Measurements from ENCODE around the gene HNRNPR. TPM values are rescaled to one million over a fixed set of nuclear protein-coding genes. Genes with fewer than 3 reads are reported as not detected.
A peak's percentile ranks its signal among the peaks of the same experiment; 100 is the strongest.

The HNRNPR gene
- polyA plus RNA-seq, 3 donors = 253 to 295 (median 288) TPM

DNA sequence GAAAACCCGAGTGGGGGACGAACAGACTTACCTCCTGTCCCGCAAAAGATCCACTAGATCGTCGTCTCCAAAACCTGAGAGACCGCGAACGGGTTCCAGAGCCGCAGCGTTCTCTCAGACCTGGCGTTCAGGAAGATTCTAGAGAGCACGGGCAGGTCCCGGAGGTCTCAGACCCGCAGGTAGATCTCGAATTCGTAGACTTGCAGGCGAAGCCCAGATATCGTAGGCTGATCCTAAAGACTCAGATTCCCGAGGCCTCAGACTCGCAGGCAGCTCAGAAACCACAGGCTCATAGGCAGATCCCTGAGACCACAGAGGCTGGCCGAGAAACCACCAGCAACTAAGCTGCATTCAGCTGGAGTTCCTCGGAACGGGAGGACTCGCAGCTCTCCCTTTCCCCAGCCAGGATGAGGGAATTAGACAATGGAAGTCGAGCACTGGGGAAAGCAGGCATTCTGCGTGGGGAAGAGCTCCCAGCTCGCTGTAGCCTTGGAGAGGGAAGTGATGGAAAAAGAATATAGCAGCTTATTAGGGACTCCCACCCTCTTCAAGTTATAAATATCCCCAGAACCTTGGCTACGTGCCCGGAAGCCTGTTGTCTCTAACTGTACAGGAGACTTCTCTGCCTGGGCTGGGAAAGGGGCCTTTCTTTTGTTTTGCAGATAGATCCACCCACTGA is 25.4 kb upstream of the HNRNPR start, which contains the start of gene ZNF436:
Gene ZNF436, minus strand, starts transcription at position 502 of the 679 bp plus-strand sequence. CDS start 1,831 bp downstream, outside the sequence.
- peak; percentile 76 to 79 (median 78) for DNase-seq (ENCODE audit: low read depth in 3 of 3, low spot score in 2 of 3)

DNA sequence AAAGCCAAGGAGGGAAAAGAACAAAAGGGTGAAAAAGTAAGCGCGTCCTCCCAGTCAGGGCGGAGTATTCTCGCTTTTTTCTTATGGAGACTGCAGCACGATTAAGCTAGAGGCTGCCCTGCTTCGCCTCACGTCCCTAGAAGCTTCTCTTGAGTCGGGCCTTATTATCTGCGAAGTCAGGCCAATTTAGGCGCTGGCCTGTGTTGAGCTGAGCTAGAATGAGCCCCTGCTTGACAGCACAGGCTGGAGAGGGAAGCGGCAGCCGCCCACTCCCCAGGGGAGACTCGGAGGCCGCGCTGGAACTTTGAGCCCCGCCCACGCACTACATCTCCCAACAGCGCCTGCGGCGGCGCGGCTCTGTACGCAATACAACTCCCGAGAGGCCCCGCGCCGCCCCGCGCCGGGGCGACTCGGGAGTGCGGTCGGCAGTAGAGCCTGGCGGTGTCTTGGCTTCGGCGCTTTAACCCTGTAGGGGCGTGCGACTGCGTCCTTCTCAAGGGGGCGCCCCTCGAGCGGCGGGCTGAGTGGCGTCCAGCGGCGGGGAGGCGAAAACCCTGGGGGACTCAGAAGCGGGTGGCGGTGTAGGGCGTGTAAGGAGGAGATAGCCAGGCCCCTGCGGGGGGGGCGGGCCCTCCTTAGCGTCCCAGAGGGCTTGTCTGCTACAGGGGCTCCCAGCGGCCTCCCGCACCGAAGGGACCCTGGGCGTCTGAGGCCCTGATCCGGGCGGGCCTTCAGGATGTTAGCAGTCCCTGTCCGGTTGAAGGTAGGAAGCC is 24.7 kb upstream of the HNRNPR start:
- DNase-seq (ENCODE audit: low read depth in 3 of 3, low spot score in 2 of 3) = peak; percentile 84 to 89 (median 85)

DNA sequence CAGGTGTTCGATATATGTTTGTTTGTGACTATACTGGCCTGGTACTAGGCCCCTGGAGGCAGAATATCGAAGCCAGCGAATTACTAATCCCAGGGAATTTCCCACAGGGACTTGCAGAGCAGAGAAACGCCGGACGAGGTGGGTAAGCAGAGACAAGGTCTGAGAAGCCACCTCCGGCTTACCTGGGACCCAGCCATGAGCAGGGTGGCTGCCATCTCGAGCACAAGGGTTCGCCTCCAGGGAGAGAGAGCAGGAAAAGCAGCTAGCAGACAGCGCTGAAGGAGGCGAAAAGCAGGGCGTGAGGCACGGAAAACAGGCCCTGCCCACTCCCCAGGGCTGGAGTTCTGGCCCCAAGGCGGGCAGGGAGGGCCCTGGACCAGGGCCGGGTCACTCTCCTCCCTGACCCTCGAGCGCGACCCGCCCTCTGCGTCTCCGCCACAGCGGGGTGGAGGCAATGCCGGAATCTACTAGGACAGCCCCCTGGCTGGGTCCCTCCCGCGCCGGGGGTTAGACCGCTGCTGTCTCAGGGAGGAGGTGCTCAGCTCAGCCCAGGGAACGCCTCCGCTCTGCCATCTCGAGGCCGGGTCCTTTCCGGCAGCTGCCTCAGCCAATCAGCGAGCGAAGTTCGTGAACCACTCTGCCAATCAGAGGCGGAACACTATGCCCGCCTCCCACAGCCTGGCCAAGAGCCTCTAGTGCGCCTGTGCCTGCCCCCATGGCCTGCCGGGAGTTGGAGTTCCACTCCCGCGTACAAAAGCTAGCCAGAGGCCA is 23.9 kb upstream of the HNRNPR start:
- peak; percentile 93 to 98 (median 96) for DNase-seq (ENCODE audit: low read depth in 3 of 3, low spot score in 2 of 3)

DNA sequence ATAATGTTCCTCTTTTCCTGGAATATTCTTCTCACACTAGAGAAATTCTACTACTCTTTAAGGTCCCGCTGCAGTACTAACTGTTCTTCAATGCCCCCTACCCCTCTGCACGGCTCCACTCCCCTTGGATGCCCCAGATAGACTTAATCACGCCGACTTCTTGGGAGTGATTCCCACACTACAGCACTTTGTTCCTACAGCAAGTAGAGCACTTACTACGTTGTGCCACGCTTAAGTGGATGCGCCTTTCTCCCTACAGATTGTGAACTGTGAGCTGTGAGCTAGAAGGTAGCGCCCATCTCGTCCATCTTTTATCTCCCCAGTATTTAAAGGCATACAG is 23.3 kb upstream of the HNRNPR start:
- no peak for DNase-seq (ENCODE audit: low read depth in 3 of 3, low spot score in 2 of 3)

DNA sequence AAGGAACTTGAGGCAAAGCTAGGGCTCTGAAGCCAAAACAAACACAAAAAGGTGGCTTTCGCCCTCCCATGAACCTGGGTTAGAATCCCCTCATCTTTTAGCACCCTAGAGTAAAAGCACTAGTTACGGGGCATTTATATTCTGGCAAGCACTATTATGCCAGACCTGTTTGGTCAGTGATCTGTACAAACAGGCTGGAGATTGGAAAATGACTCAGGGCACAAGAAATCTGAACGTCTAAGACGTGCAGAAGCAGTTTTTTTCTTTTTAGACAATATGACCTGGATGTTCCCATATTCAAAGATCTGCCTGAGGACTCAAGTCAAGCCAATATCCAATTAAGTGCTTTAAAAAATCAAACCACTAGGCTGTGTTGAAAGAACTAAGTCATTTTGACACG is 22.5 kb upstream of the HNRNPR start:
- no peak for DNase-seq (ENCODE audit: low read depth in 3 of 3, low spot score in 2 of 3)

DNA sequence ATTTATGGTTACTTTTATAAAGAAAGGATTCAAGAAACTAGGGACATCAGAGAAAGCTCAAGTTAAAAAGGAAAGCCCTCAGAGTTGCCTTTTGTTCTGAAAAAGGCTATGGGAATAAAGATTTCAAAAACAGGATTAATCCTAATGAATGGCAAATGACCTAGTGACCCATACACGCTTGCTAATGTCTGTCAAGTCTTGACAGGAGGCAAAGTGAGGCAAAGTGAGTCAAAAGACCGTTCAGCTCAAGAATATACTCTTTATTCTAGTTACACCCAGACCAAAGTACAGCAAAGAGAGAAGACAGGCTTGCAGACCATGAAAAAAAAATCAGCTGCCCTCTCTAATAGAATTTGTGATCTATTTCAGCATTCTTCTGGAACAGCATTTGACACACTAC is 22.1 kb upstream of the HNRNPR start:
- no peak for DNase-seq (ENCODE audit: low read depth in 3 of 3, low spot score in 2 of 3)

DNA sequence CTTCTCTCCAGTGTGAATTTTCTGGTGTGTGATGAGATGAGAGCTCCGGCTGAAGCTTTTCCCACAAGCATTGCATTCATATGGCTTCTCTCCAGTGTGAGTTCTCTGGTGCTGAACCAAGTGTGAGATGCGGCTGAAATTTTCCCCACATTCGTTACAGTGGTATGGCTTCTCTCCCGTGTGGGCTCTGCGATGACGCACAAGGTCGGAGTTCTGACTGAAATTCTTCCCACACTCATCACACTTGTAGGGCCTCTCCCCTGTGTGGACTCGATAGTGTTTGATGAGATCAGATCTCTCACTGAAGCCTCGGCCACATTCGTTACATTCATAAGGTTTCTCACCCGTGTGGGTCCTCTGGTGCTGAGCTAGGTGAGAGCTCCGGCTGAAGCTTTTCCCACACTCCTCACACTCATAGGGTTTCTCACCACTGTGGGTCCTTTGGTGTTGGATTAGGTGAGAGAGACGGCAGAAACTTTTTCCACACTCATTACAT is 18.2 kb upstream of the HNRNPR start:
- no peak for DNase-seq (ENCODE audit: low read depth in 3 of 3, low spot score in 2 of 3)

DNA sequence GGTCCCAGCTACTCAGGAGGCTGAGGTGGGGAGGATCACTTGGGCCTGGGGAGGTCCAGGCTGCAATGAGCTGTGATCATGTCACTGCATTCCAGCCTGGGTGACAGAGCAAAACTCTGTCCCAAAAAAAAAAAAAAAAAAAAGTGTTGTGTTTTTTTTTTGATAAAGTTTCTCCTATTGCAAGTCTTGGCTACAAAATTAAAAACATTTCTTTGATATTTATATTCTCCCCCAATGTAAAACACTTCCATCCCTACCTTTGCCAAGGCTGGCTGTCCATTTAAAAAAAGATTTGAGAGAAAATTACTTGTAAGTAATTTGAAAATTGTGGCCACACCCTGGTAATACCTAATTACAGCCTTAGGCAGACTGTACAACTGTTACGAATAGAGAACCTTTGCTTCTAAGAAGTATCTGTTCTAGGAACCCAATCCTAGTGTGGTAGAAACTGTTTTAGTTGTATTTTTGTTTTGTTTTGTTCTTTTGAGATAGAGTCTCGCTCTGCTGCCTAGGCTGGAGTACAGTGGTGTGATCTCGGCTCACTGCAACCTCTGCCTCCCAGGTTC is 14.3 kb upstream of the HNRNPR start:
- DNase-seq (ENCODE audit: low read depth in 3 of 3, low spot score in 2 of 3) = no peak

DNA sequence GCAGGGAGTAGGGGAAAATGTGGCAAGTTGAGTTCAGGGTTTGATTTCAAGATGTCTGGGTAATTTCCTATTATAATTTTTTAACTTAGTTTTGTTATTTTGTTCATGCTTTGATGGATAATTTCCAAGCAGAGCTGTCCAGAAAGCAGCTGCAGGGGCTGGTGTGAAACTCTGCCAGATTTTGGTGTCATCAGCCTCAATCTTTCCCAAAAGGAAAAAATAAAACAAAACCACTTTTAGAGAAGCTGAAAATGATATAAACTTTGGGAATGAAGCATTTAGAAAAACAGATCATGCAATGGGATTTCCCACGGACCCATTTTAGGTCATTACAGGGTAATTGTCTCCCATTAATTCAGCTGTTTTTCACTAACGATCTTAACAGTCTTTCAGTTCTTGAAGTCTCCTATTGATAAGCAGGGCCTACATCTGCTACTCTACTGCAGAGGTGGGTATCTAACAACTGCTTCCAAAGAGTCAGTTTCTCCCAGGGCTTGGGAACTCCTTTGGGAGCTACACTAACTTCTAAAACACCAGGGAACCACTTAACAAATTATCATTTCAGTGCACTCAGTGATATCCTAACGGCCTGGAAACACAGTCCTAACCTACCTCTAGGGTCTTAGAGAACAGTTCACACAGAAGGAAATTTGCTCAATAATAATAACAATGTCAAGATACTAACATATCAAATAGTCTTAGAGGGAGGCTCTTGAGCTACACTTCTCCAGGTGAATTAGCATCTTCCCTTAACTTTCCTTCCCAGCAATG is 13.2 kb upstream of the HNRNPR start:
- DNase-seq (ENCODE audit: low read depth in 3 of 3, low spot score in 2 of 3) = no peak

DNA sequence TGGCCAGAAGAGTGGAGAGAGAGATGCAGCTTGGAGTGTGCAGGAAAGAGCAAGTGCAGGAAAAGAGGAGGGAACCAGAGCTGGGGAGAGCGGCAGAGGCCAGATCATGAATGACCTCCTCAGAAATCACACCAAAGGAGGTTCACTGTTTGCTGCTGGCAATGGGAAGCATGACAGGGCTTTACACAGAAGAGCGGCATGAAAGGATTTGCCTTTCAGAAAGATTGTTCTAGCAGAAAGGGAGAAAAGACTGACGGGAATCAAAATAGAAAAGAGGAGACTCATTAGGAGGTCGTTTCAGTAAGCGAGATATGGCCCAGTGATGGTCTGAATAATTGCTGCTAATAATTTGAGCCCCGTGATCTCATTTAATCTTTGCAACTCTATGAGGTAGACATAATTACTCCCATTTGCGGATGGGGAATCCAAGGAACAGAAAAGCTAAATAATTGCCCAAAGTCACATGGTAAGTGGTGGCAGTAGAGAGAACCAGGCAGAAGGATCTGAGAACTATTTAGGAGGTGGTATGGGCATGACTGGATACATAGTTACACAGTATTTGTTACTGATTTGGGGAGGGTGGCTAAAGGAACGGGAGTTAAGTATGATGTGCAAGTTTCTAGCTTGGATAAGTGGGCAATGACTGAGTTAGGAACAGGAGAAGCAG is 12.5 kb upstream of the HNRNPR start:
- no peak for DNase-seq (ENCODE audit: low read depth in 3 of 3, low spot score in 2 of 3)

DNA sequence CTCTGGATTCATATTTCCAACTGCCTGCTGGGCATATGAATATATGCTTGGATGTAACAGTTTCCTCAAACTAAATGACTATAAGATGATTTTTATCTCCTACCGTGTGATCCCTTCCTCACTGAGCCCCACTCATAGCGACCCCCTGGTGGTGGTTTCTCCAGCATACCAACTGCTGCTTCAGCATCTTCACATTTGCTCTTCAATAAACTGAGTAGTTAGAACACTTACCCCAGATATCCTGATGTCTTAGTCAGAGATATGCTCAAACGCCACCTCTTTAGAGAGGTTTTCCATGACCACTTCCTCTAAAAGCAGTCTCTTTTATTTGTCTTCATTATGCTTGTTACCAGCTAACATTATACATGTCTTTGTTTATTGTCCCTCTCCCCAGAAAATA is 10.2 kb upstream of the HNRNPR start:
- no peak for DNase-seq (ENCODE audit: low read depth in 3 of 3, low spot score in 2 of 3)

DNA sequence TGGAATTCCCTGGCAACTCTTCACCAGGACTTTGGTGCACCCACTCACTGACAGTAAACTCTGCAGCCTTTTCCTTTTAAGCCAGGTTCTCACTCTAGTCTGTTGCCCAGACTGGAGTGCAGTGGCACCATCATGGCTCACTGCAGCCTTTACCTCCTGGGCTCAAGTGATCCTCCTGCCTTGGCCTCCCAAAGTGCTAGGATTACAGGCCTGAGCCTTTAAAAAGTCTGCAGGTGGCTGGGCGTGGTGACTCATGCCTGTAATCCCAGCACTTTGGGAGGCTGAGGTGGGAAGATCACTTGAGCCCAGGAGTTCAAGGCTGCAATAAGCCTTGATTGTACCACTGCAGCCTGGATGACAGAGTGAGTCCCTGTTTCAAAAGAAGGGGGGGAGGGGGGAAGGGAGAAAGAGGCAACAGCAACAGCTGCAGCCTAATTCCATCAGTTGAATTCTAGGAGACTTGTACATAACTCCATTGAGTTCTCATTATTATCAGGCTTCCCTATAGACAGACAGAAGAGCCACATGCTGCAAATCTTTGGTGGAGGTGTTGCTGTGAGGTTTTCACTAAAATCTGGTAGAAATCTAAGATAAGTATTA is 8.1 kb upstream of the HNRNPR start:
- no peak for DNase-seq (ENCODE audit: low read depth in 3 of 3, low spot score in 2 of 3)

DNA sequence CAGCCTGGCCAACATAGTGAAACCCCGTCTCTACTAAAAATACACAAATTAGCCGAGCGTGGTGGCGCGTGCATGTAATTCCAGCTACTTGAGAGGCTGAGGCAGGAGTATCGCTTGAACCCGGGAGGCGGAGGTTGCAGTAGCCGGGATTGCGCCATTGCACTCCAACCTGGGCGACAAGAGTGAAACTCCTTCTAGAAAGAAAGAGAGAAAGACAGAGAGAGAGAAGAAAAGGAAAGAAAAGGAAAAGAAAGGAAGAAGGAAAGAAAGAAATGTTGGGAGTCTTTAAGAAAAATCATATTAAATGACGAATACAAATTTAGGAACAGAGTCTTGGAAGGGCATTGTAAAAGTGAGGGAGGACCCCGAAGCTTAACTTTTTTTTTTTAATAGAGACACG is 1.8 kb upstream of the HNRNPR start:
- no peak for DNase-seq (ENCODE audit: low read depth in 3 of 3, low spot score in 2 of 3)

DNA sequence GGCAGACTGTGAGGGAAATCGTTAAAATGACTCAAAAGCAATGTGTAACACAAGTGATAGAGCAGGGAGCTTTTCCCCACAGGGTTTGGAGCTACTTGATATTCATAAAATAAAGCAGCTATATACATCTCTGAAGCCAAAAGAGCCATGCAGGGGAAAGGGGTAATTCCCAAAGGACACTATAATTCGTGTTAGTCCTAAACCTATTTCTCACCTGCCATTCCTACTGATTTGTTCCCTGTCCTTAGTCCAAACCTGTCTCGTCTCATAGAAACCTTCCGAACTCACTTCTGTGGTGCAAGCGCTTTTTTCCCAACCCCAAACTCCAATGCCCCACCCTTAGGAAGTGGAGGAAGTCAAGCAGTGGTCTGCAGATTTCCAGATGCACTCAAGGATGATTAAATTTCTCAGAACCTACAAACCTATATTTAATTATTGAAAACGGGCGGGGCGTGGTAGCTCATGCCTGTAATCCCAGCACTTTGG is 946 bp upstream of the HNRNPR start:
- DNase-seq (ENCODE audit: low read depth in 3 of 3, low spot score in 2 of 3) = peak in 1 of 3 donors; percentile 43

DNA sequence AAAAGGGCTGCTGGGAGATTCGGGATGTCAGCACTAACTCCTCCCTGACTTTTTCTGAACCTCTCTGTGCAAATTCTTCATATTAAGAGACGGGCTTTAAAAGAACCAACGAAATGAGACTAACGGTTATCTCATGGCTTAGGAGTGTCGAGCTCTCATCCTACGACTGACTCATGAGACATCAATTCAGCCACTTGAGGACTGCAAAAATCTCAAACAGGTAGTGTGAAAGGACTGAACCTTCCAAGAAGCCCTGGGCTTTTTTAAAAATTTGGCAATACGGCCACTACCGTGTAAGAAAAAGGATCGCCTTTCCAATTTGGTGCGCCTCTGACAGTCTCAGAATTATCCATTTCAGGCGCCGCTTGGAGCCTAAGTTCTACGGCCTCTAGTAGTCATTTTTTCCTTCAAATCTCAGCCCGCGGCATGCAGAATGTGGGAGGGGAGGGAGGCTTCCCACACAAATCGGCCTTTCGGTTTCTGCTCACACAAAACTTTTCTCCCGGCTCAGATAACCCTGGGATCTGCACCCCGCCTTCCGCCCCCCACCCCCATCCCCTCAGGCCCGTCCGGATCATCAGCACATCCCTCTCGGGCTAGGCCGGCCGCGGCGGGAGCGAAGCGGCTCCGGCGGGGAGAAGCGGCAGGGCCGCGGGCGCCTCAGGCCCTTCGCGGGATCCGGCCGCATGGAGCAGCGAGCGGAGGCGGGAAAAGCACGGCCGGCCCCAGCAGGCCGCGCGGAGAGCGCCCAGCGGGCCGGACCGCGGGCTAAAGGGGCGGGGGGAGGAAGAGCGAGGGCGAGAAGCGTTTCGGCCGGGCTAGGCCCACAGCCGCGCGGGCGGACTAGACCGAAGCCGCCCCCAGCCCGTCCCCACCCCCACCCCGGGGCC is 618 bp downstream of the HNRNPR start:
- peak in 1 of 3 donors; percentile 35 for DNase-seq (ENCODE audit: low read depth in 3 of 3, low spot score in 2 of 3)

DNA sequence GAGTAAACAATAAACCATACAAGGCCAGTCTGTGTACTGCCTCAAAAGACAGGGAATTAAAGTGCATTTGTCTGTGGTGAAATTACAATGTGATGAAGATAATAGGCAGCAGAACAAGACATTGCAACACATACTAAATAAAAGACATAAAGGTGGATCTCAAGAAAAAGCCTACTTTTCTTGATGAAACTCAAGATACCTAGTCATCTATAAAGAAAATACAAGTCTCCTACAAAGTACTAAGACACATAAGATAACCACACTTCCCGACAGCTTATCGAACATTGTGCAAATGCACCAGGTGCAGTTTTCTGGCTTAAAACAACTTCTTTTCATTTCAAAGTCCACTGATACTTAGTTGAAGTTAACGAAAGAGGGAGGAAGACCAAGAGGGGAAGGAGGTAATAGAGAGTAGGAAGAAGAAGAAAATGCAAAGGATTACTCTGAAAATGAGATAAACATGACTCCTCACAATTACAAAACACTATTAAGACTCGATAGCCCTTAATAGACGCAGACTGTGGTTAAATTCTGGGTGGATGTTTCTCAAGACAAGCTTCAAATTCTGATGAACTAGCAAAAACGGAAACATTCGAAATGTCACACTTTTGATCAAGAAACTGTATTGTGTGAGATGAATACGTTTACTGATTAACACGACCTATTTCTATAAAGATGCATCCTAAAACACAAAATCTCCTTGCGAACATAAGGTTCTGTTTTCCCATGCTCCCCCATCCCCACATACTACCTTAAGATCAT is 2.0 kb downstream of the HNRNPR start:
- DNase-seq (ENCODE audit: low read depth in 3 of 3, low spot score in 2 of 3) = no peak

DNA sequence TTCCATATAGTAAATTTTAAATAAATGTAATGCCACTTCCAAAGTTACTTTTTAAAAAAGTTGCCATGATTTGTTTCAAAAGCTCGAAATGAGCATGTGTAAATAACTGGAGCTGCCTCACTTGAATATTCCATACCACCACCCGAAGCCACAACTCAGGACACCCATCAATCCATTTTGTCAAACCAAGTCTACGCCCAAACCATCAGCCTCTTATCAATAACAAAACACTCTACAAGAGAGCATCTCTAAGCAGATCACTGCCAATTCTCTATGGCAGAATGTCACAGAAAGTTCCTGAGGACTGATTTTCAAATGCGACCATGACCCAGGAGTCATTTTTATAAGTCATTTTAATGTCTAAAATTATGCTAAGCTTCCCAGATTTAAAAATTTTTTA is 4.5 kb downstream of the HNRNPR start:
- DNase-seq (ENCODE audit: low read depth in 3 of 3, low spot score in 2 of 3) = no peak
